ENCODE measurements around the gene TPP2.

GRCh38 chr13:102682727-102683126 is 85.9 kb downstream of the TPP2 start:
- no peak for TF ChIP-seq CTCF (IDR thresholded peaks at IDR 0.05)
- no peak for TF ChIP-seq POLR2A (IDR thresholded peaks at IDR 0.05)

Data from thyroid gland (tissue), 4 donors.